Measurements from ENCODE around the gene ABCA6.

The ABCA6 gene

DNA sequence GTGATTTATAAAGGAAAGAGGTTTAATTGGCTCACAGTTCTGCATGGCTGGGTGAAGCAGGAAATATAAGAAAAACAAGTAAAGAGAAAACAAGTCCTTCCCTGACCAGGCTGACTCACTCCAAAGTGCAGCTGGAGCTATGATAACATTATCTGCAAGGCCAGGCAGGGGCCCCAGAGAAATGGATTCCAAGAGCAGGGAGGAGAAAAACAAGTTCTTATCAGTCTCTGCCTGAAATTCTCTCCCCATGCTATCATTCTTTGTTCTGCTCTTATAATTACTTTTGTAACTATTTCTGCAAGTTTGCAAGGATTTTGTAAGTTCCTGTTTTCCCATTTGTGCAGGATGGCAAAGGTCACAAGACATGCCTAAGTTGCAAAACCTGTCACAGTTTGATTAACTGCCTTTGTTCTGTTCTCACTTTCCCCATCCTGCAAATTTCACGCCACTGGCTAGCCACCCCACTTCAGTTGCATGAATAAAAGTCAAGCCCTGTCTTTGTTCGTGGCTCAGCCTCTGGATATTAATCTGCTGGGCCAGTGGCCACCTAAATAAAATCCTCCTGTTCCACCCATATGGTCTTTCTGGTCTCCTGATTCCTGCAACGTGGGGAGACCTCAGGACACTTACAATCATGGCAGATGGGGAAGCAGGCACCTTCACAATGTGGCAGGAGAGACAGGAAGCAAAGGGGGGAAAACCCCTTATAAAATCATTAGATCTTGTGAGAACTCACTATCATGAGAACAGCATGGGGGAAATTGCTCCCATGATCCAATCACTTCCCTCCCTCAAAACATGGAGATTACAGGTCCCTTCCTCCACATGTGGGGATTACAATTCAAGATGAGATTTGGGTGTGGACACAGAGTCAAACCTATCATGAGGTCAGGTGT lies 94.1 kb downstream of the ABCA6 start:
- DNase-seq, result no peak

DNA sequence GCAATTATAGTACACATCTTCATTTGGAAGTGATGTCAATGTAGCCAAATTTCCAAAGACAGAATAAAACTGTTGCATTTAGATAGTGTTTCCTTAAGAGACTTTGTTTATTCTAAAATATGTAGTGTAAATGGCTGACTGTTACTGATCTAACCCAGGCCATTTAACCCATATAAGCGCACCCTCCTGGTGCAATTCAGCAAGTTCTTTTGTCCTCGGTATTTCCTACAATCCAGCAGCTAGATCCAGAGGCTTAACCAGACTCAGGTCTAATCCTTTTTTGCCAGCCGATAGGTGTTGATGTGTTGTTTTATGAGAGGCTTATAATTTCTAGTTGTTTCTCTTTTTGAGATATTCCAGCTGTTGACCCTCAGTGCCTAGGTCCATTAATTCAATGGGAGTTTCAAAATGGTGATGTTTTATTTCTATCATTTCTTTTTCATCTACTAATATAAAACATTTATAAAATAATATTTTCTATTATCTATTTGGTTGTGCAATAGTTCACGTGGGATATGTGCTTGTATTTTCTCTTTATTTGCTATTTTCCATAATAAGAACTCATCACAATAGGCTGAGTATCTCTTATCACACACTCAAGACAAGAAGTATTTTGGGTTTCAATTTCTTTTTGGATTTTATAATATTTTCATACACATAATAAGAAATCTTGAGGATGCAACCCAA lies 95.4 kb downstream of the ABCA6 start:
- DNase-seq, result no peak

DNA sequence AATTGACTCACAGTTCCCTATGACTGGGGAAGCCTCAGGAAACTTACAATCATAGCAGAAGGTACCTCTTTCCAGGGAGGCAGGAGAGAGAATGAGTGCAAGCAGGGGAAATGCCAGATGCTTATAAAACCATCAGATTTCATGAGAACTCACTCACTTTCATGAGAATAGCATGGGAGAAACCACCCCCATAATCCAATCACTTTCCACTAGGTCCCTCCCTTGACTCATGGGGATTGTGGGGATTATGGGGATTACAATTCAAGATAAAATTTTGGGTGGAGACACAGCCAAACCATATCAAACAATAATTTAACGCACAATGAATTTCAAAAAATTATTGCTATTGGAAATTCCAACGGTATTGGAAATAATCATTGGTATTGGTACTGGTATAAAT lies 96.0 kb downstream of the ABCA6 start:
- no peak for DNase-seq

DNA sequence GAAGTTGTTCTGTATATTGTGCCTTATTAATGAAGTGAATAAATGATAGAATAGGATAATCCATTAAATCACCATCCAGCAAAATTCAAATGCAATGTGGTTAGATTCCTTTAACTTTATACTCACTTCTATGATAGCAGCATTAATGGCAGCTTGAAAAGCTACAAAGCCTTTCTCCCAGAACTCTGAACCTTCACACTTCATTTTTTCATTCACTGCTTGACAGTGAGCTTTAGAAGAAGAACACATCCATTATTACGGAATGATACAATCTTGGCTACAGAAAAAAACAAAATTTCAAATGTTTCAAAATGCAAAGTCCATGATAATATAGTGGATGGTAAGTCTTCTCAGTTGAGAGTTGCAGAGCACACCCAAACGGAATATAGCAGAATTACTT lies 97.3 kb downstream of the ABCA6 start:
- no peak for DNase-seq

DNA sequence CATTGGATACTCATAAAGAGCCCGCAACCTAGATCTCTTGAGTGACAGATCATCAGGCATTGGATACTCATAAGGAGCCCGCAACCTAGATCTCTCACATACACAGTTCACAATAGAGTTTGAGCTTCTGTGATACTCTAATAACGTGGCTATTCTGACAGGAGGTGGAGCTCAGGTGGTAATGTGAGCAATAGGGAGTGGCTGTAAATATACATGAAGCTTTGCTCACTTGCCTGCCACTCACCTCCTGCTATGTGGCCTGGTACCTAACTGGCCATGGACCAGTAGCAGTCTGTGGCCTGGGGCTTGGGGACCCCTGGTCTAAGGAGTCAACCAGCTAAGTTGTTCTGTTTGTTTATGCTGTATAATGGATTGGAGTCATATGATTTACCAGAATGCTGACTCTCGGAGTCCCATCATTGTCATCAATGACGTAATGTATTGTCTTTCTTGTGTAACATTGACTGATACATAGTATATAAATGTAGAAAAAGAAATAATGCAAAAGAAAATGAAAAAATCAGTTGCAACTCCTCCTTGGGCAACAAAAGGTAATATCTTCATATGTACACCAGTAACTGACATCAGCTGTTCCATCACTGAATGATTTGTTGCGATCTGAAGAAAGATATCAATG lies 98.5 kb downstream of the ABCA6 start:
- no peak for DNase-seq

DNA sequence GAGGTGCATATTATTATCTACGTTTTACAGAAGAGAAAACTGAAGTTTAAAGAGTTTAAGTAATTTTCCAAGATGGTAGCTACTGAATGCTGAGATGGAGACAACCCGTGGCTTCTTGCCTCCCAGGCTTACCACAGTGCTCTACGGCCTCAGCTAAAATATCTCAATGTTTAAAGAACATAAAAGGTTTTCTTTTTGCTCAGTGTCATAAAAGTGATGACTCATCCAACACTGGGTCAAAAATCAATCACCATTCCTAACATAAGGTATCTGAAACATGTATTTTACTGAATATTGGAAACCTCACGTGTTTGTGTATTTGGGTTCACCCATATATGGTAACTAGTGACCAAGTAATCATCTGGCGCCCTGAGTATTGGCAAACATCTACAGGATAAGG lies 99.4 kb downstream of the ABCA6 start:
- no peak for DNase-seq

DNA sequence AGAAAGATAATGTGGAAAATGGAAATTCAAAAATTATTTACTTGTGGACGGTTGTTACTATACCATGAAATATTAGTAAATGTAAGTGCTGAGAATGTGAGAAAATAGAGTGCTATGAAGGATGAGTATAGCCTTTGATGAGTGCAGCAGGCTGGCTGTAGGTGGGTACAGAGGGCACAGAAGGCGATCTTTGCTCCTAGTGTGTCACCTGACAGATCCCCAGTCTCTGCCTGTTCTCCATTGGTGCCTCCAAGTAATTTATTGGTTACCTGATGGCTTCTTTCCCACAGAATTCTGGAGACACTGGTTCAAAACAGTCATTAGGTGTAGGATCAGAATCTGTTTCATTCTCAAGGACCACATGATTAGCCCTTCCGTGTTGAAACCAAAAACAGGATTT lies 109.9 kb downstream of the ABCA6 start:
- no peak for DNase-seq

DNA sequence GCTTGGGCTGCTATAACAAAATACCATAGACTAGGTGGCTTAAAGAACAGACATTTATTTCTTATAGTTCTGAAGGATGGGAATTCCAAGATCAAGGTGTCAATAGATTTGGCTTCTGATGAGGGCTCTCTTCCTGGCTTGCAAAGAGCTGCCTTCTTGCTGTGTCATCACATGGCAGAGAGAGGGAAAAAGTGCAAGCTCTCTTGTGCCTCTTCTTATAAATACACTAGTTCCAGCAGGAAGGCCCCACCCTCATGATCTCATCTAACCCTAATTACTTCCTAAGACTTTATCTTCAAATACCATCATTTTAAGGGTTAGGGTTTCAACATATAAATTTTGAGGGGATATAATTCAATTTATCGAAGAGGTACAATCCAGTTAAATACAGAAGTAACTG lies 111.5 kb downstream of the ABCA6 start:
- no peak for DNase-seq
